Vagina (tissue), 2 donors: Measurements from ENCODE around the gene SRRD.

Experiments
- POLR2A ChIP-seq, 2 donors: fragments of 450-650 bp; IDR thresholded peaks; one replicate each; pipeline ENCODE4 v1.6.1; 2017; ENCODE audit warnings: antibody characterized with exemption in 2 of 2, mild to moderate bottlenecking in 2 of 2, moderate library complexity in 2 of 2
- POLR2AphosphoS5 ChIP-seq, 2 donors: sonication (generic); formaldehyde crosslinking; IDR thresholded peaks; one replicate each; pipeline ENCODE4 v1.9.0; 2017; ENCODE audit warnings: antibody characterized with exemption in 2 of 2, mild to moderate bottlenecking in 2 of 2, low read depth in 1 of 2; ENCODE audit not compliant: insufficient read depth in 1 of 2
- TF ChIP-seq, protein P1 (sequence below), 3 experiments: fragments of 450-650 bp in 2 of 3; fragments of 200-600 bp in 1 of 3; sonication (generic) in 1 of 3; IDR thresholded peaks; one replicate each; pipeline ENCODE4 v1.5.1; 2017 to 2019; ENCODE audit warnings: antibody characterized with exemption in 3 of 3, mild to moderate bottlenecking in 2 of 3, moderate library complexity in 2 of 3

DNA sequence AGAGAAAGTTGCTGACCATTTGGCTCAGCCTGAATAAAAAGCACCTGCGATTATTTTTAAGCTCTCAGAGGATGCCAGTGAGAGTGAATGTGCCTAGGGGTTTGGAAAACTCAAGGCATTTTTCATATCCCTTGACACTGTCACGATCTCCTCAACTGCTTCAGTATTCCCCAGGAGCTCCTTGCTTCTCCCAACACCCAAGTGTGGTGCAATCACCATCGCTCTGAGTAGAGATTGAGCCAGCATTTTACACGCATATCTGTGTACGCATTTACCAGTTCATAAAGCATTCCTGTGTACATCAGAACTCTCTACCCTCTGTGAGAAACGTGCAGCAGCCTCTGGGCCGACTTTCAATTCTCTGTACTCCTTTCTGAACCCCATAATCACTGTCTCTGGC lies 1.3 kb downstream of the SRRD start:
- TF ChIP-seq, protein P1, sequence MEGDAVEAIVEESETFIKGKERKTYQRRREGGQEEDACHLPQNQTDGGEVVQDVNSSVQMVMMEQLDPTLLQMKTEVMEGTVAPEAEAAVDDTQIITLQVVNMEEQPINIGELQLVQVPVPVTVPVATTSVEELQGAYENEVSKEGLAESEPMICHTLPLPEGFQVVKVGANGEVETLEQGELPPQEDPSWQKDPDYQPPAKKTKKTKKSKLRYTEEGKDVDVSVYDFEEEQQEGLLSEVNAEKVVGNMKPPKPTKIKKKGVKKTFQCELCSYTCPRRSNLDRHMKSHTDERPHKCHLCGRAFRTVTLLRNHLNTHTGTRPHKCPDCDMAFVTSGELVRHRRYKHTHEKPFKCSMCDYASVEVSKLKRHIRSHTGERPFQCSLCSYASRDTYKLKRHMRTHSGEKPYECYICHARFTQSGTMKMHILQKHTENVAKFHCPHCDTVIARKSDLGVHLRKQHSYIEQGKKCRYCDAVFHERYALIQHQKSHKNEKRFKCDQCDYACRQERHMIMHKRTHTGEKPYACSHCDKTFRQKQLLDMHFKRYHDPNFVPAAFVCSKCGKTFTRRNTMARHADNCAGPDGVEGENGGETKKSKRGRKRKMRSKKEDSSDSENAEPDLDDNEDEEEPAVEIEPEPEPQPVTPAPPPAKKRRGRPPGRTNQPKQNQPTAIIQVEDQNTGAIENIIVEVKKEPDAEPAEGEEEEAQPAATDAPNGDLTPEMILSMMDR (IDR thresholded peaks at IDR 0.05): no peak
- TF ChIP-seq POLR2A (IDR thresholded peaks at IDR 0.05) (no peak), POLR2AphosphoS5 (IDR thresholded peaks at IDR 0.05; ENCODE audit: insufficient read depth in 1 of 2, low read depth in 1 of 2) (no peak)
